ENCODE data around the gene NPAS3.

The NPAS3 gene

DNA sequence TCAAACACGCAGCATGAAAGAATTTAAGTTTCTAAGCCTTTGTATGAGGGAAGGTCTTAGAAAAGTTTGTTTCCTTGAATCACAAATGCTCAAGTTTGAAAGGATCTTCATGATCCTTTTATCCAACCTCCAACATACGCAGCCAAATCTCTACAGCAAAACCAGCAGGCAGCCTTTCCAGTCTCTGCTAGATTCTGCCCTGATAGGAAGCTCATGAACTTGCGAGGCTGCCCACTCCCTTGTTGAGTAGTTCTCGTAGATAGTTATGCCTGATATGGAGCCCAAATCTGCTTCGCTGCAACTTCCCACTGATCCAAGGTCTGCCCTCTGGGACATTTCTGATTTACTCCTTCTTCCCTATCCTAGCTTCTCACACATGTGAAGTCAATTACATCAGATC is 739.3 kb downstream of the NPAS3 start (continued):
- TF ChIP-seq ZBTB11 (tag by site-specific recombination; conservative IDR thresholded peaks at IDR 0.05; ENCODE audit: low read depth) (no peak), ZNF138 (tag by site-specific recombination; IDR thresholded peaks at IDR 0.05; ENCODE audit: borderline replicate concordance) (no peak)

- no peaks in the 10 kb centered on the region for H3K4me1 ChIP-seq (ENCODE audit: control insufficient read depth, insufficient read depth, low read length)
- ChIA-PET POLR2A (no interaction called here), CTCF (interaction anchor here (1.8 kb wide), 1 partner anchor 114 kb away, joined by 11 read pairs; no protein-coding TSS in a partner anchor)
Measured at GRCh38 chr14:33679025-33679424, 740.3 kb downstream of the NPAS3 start.

GRCh38 chr14:33679461-33680225 is 741.0 kb downstream of the NPAS3 start:
- no peaks in the 10 kb centered on the region for H3K36me3 ChIP-seq (ENCODE audit: control insufficient read depth in 2 of 2, insufficient read depth in 1 of 2, low read length in 2 of 2)
- CTCF ChIA-PET: interaction anchor here (0.6 to 1.5 kb wide), 2 partner anchors 113 to 578 kb away, joined by 3 to 5 read pairs; no protein-coding TSS in a partner anchor
- no peak overlapping the region for H3K27ac ChIP-seq (ENCODE audit: extremely low read depth, low read depth, low read length)
- no peaks in the 10 kb centered on the region for H3K9me3 ChIP-seq (ENCODE audit: control insufficient read depth, insufficient read depth, low read depth, low read length)
- H3K4me1 ChIP-seq (ENCODE audit: control insufficient read depth, insufficient read depth, low read length): no peaks in the 10 kb centered on the region
- POLR2A ChIA-PET: no interaction called here
- no peak overlapping the region for H3K4me3 ChIP-seq (ENCODE audit: low read depth, low read length)
- TF ChIP-seq KLF16 (tag by site-specific recombination; IDR thresholded peaks at IDR 0.05) (no peak), ELK4 (IDR thresholded peaks at IDR 0.05; ENCODE audit: borderline replicate concordance, low read depth, low read length) (no peak)

More at GRCh38 chr14:33679025-33679424, 740.3 kb downstream of the NPAS3 start:
- Histone ChIP-seq H3K9me3 (ENCODE audit: control insufficient read depth, insufficient read depth, low read depth, low read length) (no peaks in the 10 kb centered on the region), H3K36me3 (ENCODE audit: control insufficient read depth in 2 of 2, insufficient read depth in 1 of 2, low read length in 2 of 2) (no peaks in the 10 kb centered on the region), H3K27ac (ENCODE audit: extremely low read depth, low read depth, low read length) (no peak overlapping the region), H3K4me3 (ENCODE audit: low read depth, low read length) (no peak overlapping the region)
- TF ChIP-seq ZNF311 (tag by site-specific recombination; IDR thresholded peaks at IDR 0.05; ENCODE audit: borderline replicate concordance) (no peak), ZNF792 (tag by site-specific recombination; IDR thresholded peaks at IDR 0.05) (no peak), ZBTB7A (tag by site-specific recombination; IDR thresholded peaks at IDR 0.05; ENCODE audit: low read depth) (no peak), GLIS2 (tag by site-specific recombination; IDR thresholded peaks at IDR 0.05) (no peak), ZNF623 (tag by site-specific recombination; IDR thresholded peaks at IDR 0.05) (no peak), SP2 (tag by site-specific recombination; IDR thresholded peaks at IDR 0.05) (no peak), ZNF791 (tag by site-specific recombination; IDR thresholded peaks at IDR 0.05) (no peak), ZNF335 (tag by site-specific recombination; conservative IDR thresholded peaks at IDR 0.05) (no peak), ZNF202 (tag by site-specific recombination; IDR thresholded peaks at IDR 0.05; ENCODE audit: borderline replicate concordance) (no peak), ZNF354C (tag by site-specific recombination; IDR thresholded peaks at IDR 0.05; ENCODE audit: borderline replicate concordance, low read depth) (no peak), MEIS1 (CRISPR knock-in tag; IDR thresholded peaks at IDR 0.05; ENCODE audit: borderline replicate concordance) (no peak), ZNF473 (tag by site-specific recombination; IDR thresholded peaks at IDR 0.05) (no peak), ZNF707 (tag by site-specific recombination; IDR thresholded peaks at IDR 0.05) (no peak), ZNF214 (tag by site-specific recombination; IDR thresholded peaks at IDR 0.05; ENCODE audit: borderline replicate concordance) (no peak)
- TF ChIP-seq, protein P1, sequence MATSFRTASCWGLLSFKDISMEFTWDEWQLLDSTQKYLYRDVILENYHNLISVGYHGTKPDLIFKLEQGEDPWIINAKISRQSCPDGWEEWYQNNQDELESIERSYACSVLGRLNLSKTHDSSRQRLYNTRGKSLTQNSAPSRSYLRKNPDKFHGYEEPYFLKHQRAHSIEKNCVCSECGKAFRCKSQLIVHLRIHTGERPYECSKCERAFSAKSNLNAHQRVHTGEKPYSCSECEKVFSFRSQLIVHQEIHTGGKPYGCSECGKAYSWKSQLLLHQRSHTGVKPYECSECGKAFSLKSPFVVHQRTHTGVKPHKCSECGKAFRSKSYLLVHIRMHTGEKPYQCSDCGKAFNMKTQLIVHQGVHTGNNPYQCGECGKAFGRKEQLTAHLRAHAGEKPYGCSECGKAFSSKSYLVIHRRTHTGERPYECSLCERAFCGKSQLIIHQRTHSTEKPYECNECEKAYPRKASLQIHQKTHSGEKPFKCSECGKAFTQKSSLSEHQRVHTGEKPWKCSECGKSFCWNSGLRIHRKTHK (tag by site-specific recombination; IDR thresholded peaks at IDR 0.05): no peak
- TF ChIP-seq, protein P2, sequence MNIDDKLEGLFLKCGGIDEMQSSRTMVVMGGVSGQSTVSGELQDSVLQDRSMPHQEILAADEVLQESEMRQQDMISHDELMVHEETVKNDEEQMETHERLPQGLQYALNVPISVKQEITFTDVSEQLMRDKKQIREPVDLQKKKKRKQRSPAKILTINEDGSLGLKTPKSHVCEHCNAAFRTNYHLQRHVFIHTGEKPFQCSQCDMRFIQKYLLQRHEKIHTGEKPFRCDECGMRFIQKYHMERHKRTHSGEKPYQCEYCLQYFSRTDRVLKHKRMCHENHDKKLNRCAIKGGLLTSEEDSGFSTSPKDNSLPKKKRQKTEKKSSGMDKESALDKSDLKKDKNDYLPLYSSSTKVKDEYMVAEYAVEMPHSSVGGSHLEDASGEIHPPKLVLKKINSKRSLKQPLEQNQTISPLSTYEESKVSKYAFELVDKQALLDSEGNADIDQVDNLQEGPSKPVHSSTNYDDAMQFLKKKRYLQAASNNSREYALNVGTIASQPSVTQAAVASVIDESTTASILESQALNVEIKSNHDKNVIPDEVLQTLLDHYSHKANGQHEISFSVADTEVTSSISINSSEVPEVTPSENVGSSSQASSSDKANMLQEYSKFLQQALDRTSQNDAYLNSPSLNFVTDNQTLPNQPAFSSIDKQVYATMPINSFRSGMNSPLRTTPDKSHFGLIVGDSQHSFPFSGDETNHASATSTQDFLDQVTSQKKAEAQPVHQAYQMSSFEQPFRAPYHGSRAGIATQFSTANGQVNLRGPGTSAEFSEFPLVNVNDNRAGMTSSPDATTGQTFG (tag by site-specific recombination; IDR thresholded peaks at IDR 0.05; ENCODE audit: borderline replicate concordance): no peak
- TF ChIP-seq, protein P3, sequence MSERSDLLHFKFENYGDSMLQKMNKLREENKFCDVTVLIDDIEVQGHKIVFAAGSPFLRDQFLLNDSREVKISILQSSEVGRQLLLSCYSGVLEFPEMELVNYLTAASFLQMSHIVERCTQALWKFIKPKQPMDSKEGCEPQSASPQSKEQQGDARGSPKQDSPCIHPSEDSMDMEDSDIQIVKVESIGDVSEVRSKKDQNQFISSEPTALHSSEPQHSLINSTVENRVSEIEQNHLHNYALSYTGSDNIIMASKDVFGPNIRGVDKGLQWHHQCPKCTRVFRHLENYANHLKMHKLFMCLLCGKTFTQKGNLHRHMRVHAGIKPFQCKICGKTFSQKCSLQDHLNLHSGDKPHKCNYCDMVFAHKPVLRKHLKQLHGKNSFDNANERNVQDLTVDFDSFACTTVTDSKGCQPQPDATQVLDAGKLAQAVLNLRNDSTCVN (tag by site-specific recombination; optimal IDR thresholded peaks at IDR 0.05): no peak
